Posterior cingulate gyrus (tissue), 11 donors: ENCODE measurements around the gene CPT1B.

Experiments used
- DNase-seq, 10 donors: peaks; one replicate each; pipeline versions ENCODE4 v3.0.0 to v3.0.0-alpha.2; 2020 to 2021; ENCODE audit warnings: mixed read lengths in 3 of 10
- intact Hi-C: fragments of 100-400 bp; cut with DNase I; formaldehyde crosslinking; loops from one replicate; pipeline ENCODE4 v1.15.1; 2023

CPT1B gene

DNA sequence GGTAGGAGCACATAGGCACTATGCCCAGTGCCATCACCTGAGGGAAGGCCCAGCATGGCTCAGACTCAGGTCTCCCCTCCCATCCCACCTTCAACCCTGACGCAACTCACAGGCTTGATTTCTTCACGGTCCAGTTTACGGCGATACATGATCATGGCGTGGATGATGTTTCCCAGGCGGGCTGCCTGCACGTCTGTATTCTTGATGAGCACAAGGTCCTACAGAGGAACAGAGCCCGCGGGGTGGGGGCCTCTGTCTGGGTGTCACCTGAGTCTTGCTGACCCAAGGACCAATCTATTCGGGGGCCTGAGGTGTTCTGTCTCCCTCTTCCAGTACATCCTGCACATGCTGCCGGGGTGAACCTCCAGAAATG, 3.9 kb downstream of the CPT1B start:
- intact Hi-C loops, result no loop called here
- DNase-seq, result peak in 2 of 10 donors; percentile 67 to 73

DNA sequence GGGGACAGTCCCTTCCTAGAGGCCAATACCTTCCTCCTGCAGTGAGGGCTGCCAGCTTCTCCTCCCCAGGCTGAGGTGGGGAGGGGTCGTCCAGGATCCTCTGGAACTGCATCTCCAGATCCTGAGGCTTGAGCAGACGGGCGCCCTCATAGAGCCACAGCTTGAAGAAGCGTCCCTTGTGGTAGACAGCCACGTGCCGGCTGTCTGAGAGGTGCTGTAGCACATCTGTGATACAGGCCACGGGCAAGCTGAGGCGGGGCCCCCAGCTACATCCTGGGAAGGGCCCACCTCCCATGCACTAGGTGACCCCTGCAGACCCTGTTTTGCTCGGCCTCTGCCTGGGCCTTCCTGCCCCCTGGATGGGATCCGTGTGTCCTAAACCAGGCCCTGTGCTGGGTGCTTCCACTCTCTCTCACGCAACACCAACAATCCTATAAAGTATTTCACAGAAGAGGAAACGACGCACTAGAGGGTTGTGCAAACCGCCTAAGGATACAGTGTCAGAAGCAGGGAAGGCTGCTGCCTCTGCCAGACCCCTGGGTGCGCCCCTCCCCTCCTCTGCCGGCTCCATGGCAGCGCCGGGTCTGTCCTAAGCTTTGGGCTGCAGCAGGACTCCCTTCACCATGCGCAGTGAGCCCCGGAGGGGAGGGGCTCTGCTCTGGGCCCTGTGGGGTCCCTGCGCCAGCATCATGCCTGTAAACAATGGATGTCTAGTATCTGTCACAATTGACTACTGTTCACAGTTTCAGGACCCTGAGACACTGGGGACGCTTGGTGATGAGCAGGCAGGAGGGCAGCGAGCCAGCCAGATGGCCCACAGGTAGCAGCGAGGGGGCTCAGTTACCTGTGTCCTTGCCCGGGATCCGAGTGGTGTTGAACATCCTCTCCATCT, 4.5 kb downstream of the CPT1B start:
- intact Hi-C loops, result no loop called here

DNA sequence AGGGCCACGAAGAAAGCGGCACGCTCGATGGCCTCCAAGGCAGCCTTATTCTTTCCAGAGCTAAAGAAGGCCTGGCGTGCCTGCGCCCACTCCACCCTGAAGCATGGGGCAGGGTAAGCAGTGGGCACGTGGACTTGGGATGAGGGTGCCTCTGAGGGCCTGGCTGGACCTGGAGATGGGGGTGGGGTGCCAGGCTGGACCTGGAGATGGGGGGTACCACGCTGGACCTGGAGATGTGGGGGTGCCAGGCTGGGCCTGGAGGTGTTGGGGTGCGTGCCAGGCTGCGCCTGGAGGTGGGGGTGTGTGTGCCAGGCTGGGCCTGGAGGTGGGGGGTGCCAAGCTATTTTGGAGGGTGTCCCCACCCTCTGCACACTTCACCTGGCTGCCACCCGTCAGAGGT, 5.3 kb downstream of the CPT1B start:
- DNase-seq, result peak in 2 of 10 donors; percentile 55 to 75
- intact Hi-C loops, result no loop called here

More for the DNA sequence above, 4.5 kb downstream of the CPT1B start:
- DNase-seq, result peak in 2 of 10 donors; percentile 49 to 72

DNA sequence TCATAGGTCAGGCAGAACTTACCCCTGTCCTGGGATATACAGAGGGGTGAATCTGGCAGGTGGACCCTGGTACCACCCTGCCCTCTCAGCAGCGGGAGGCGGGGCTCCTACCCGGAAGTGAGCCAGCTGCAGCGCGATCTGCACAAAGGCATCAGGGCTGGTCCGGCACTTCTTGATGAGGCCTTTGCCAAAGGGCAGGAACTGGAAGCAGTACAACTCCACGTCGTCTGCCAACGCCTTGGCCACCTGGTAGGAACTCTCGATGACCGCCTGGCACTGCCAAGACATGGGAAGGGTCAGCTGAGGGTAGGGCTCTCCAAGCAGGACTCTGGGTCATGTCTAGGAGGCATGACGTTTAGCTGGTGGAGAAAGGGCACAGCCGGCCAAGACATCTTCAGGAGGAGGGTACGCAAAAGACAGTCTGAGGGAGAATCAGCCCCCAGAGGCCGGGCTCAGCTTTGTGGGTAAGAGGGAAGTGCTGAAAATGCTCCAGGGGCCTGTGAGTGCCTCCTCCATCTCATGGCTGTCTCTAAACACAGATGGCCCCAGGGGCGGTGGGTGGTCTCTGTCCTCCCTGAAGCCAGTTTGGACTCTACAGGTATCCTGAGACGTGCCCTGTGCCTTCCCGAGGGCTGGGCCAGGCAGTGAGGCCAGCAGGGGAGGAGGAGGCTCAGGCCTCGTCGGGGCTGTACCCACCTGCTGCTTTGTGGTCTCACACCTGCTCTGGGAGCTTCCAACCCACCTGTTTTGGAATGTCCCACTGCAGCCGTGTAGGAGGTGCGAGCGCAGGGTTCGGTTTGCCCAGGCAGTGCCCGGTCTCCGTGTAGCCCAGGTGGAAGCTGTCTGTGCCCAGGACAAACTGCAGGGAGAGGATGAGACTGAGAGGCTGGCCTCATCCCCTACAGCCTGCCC, 6.7 kb downstream of the CPT1B start:
- DNase-seq, result peak in 2 of 10 donors; percentile 74 to 77
- intact Hi-C loops, result no loop called here

DNA sequence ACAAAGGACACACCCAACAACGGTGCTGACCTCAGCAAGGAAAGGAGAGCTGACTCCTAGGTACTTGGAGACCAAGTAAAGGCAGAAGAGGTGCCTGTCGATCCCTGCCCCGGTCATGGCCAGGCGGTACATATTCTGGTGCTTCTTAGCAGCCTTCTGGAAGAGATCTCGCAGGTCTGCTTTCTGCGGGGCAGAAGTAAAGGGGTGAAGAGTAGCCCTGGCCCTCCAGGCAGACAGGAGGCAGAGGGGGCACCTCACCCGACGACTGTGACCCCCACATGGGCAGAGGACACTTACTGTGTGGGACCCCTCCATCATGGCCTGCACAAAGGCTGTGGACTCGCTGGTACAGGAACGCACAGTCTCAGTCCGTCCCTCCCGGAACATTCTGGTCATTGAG, 7.4 kb downstream of the CPT1B start:
- intact Hi-C loops, result no loop called here
- DNase-seq, result peak in 2 of 10 donors; percentile 50 to 63

DNA sequence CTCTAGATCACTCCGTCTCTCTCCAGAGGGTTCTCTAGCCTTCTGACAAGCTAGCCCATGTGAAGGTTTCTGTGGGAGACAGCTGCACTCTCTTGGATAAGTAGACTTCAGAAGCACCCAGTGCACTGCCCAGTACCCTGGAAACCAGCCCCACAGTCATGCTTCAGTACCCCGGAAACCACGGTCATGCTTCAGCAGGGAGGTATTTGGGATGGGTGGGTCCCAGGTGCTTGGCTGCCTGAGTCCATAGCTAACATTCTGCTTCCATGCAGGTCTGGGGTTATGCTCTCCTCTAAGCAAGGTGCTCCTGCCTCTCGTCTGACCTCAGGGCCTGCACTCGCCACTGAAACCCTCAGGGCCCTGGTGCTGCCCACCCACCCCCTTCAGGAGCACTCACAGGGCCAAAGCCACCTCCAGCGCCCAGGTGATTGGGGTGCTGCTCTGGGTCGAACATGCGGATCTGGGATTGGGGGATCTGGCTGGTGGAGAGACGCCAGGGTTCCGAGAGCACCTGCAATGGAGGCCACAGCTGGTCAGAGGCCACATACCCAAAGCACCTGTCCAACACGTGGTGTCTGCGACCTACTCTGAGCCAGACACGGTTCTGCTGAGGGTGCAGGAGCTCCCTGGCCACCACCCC, 8.2 kb downstream of the CPT1B start:
- intact Hi-C loops, result no loop called here
- peak in 2 of 10 donors; percentile 32 to 69 for DNase-seq

DNA sequence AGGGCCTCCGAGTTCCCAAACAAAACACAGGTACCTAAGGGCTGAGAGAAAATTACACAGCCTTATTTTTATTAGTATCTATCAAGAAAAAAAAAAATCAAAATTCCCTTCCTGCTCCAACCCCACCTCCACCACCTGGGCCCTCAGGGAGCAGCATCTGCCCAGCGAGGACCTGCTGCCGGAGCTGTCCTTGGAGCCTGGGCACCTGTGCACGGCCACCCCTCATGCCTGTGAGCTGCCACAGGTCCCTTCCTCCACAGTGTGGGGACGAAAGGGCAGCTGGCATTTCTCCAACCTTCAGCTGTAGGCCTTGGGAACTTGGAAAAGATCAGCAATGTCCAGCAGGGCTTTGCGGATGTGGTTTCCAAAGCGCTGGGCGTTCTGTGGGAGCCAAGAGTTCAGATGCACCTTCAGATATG, 9.2 kb downstream of the CPT1B start:
- intact Hi-C loops, result no loop called here
- peak in 2 of 10 donors; percentile 38 to 52 for DNase-seq

DNA sequence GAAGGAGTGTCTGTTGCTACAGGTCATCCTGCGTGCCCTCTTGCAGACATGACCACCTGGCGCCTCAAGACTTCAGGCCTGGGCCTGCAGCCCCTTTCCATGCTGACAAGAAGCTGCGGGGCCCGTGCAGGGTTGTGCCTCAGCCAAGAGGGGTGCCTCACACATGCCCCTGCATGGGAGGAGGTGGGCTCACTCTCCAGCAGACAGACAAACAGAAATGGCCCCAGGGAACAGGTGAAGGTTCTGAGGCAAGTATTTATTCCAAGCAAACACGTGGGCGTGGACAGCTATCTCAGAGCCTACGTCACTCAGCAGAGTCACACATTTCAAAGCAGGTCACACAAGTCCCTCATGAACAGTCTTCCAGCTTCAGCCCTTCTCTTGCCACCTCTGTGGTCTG, 9.6 kb downstream of the CPT1B start:
- intact Hi-C loops, result no loop called here
- peak in 2 of 10 donors; percentile 25 to 76 for DNase-seq

DNA sequence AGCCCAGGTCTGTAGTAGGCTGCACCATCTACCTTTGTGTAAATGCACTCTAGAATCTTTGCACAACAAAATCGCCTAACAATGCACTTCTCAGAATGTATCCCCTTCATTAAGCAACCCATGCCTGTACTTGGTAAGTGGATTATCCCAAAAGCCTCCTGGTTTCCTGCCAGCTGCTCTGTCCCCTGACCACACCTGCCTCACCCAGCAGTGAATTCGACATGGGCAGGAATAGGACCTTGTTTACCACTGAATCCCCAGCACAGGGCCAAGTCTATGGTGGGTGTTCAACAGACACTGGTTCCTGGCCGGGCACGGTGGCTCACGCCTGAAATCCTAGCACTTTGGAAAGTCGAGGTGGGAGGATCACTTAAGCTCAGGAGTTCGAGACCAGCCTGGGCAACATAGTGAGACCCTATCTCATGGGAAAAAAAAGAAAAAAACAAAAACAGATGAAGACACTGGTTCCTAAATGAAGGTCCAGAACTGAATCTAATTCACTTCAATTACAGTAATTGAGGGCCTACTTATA, 10.4 kb downstream of the CPT1B start:
- intact Hi-C loops, result no loop called here

DNA sequence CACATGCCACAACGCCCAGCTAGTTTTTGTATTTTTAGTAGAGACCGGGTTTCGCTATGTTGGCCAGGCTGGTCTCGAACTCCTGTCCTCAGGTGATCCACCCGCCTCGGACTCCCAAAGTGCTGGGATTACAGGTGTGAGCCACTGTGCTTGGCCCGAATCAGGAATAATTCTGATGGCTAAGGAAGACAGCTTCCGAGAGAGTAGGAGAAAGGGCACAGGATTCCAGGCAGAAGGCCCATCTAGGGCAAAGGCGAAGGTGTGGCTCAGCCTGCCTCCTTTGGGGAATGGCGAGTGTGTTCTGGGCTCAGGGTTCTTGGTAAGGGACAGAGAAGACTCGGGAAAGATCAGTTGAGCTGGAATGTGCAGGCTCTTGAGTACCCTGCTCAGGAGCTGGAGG, 13.9 kb downstream of the CPT1B start:
- intact Hi-C loops, result no loop called here

More for the DNA sequence above, 10.4 kb downstream of the CPT1B start:
- peak in 2 of 10 donors; percentile 5 to 52 for DNase-seq

DNA sequence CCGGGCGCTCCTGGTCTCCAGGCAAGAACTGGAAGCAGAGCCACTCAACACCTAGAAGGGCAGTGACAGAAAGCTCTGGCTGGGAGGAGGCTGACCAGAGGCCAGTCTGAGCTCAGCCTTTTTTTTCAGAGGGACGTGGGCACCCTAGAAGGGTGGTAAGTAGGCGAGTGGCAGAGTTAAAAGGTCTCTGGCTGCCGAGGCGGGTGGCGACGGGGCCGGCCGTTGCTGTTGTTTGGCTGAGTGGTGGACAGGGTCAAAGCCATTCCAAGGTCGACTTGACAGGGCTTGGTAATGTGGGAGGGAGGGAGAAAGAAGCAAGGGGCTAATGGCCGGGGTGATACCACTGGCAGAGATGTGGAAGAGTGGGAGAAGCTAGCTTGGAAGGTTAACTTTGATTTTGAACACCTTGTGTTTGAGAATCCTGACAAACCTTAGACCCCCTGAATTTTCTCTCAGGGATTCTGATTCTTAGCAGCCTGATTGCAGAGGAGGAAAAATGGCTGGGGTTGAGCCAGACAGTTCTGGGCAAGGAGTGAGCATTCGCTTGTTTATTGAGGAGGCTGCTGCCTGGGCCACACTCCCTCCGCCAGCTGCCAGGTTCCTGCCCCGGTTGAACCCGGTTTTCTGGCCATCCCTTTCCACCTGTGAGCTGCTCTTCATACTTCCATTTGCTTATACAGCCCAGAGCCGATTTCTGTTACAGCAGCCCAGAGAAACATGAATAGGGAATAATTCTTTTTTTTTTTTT, 14.6 kb downstream of the CPT1B start:
- intact Hi-C loops, result loop anchor here (2.0 kb wide), 2 partner anchors 19 to 37 kb away; partner anchors contain the start of gene CHKB
- peak in 3 of 10 donors; percentile 12 to 77 (median 76) for DNase-seq

More for the DNA sequence above, 13.9 kb downstream of the CPT1B start:
- peak in 2 of 10 donors; percentile 40 for DNase-seq

DNA sequence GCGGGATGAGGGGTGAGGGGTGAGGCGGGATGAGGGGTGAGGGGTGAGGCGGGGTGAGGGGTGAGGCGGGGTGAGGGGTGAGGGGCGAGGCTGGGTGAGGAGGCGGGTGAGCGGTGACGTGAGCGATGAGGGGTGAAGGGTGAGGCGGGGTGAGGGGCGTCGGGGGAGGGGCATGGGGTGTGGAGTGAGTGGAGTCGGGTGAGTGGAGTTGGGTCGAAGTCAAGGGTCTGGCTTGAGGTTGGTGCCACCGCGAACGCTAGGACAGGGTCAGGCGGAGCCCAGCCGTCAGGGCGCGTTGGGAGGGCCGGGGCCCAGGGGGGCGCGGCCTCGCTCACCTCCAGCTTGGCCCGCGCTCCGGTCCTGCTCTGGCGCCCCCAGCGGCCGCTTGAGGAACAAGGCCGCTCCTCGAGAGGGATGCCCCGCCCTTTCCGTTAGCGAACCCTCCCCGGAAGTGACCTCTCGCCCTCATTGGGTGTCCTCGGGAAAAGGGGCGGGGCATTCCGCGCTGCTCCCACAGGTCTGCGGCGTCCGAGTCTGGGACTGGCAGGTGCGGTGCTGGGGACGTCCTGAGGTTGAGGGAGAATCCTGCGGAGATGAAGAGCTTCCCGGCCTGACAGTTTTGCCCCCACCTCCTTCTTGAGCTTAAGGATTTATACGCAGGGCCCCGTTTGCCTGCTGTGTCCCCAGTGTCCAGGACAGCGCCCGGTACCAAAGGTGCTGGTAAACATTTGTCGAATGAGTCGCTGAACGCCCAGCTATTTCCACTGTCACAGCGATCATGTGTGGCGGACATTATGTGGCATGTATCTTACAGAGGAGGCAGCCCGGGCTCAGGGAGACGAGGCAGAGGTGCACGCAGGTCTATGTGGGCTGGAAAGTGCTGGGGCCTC, 15.5 kb downstream of the CPT1B start, which contains the start of gene SYCE3:
Gene SYCE3 (minus strand): TSS at position 397 of the 890 bp plus-strand sequence. CDS start 6,514 bp downstream, outside the sequence.
- intact Hi-C loops, result loop anchor here (2.0 kb wide), 2 partner anchors 20 to 36 kb away; partner anchors contain the start of gene CHKB

DNA sequence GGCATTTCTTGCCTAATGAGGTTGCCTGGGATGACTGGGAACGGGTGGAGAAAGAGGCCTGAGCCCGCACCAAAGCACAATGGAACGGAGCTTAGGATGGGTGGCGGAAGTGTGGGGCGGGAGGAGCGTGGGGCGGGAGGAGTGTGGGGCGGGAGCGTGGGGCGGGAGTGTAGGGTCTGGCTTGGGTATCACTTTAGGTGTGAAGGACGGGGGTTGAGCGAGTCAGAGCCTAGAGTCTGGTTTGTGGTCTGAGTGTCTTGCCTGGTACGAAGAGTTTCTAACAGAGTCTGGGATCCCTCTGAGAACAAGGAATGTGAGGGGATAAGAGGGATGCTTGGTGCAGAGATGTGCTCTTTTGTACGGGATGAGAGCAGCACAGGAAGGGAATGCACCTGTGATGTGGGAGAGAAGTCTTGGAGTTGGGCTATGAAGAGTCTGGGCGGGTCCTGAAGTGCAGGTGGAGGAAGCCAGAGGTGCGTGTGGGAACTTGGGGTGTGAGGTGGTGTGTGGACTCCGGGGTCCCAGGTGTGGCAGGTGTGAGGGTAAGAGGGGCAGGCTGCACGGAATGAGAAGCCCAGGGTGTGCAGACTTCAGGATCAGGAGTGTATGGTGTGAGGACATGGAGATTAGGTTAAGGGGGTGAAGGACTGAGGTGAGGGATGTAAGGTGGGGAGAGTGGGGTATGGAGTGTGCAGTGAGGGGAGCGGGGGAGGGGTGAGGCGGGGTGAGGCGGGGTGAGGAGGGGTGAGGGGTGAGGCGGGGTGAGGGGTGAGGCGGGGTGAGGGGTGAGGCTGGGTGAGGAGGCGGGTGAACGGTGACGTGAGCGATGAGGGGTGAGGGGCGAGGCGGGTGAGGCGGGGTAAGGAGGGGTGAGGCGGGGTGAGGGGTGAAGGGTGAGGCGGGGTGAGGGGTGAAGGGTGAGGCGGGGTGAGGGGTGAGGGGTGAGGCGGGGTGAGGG, 16.5 kb downstream of the CPT1B start:
- intact Hi-C loops, result loop anchor here (2.0 kb wide), 3 partner anchors 21 to 35 kb away; partner anchors contain the start of gene CHKB
- DNase-seq, result peak in 3 of 10 donors; percentile 4 to 52 (median 34)

More for the DNA sequence above, 15.5 kb downstream of the CPT1B start, which contains the start of gene SYCE3:
- peak; percentile 93 to 100 (median 98) for DNase-seq

DNA sequence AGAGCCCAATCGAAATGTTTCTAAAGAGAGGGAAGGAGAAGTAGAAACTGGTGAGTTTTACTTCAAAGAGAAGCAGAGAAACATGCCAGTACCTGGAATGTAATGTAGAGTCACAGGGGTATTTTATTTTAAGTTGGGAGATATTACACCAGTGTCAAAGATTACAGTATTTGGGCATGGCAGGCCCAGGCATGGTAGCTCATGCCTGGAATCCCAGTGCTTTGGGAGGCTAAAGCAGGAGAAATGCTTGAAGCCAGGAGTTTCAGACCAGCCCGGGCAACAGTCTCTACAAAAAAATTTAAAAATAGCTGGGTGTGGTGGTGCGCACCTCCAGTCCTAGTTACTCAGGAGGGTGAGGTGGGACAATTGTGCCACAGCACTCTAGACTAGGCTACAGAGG, 18.2 kb downstream of the CPT1B start:
- DNase-seq, result peak in 1 of 10 donors; percentile 25
- intact Hi-C loops, result loop anchor here (2.0 kb wide), 1 partner anchor 19 kb away; no protein-coding TSS in a partner anchor

DNA sequence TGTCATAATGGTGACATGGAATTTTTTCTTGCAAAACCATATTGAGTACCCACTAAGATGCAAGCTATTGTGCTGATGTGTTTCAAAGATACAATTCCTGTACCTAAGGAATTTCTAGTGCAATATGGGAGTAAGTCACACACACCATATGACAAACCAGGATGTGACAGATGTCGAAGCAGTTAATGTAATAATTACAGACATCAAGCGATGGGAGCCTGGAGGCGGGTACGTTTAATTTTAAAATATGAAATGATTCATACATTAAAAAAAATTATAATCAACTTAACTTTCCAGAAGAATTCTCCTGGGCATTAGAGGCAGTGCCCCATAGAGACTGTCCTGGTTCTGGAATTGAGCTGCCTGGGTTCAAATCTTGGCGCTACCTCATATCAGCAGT, 21.5 kb downstream of the CPT1B start:
- no peak for DNase-seq
- intact Hi-C loops, result no loop called here

DNA sequence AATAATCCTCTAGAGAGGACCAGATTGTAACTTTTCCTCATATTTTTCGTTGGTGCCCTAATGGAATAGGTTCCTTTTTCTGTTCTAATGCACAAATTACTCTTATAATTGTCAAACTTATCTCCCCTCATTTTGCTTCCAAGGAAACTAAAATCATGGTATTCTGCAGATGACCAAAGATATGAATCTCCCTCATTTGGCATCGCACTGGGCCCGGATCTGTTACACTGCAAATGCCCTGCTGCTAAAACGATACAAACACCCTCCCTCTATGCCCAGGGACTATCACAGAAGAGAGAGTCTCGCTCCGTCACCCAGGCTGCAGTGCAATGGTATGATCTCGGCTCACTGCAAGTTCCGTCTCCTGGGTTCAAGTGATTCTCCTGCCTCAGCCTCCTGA, 24.9 kb downstream of the CPT1B start:
- peak in 1 of 10 donors; percentile 2 for DNase-seq
- intact Hi-C loops, result no loop called here
